Ovary (tissue), 3 donors: Measurements from ENCODE around the gene SGMS1.

Experiments
- CTCF ChIP-seq, 3 donors: fragments of 450-650 bp in 2 of 3; fragments of 200-600 bp in 1 of 3; IDR thresholded peaks; one replicate each; pipeline versions ENCODE4 v1.5.1 to v1.8.0; 2016 to 2022; ENCODE audit warnings: antibody characterized with exemption in 3 of 3, mild to moderate bottlenecking in 1 of 3
- EP300 ChIP-seq: sonication (generic); formaldehyde crosslinking; IDR thresholded peaks from one replicate; pipeline ENCODE4 v1.6.1; 2017; ENCODE audit warnings: antibody characterized with exemption
- POLR2A ChIP-seq: fragments of 450-650 bp; IDR thresholded peaks from one replicate; pipeline ENCODE4 v1.6.1; 2017; ENCODE audit warnings: antibody characterized with exemption, mild to moderate bottlenecking, moderate library complexity
- donor health status: DM: no; HTN: no; CAD: no.

GRCh38 chr10:50417486-50417885 is 206.3 kb downstream of the SGMS1 start:
- TF ChIP-seq EP300 (no peak), CTCF (IDR thresholded peaks at IDR 0.05) (no peak), POLR2A (no peak)
